Prostate gland (tissue), 2 donors: ENCODE measurements around the gene NOTUM. TPM values are rescaled to one million over a fixed set of nuclear protein-coding genes. Genes with fewer than 3 reads are reported as not detected.

Experiments used
- DNase-seq: peaks from one replicate; pipeline ENCODE4 v3.0.0-alpha.2; 2019; ENCODE audit warnings: low spot score
- H3K27ac ChIP-seq, 2 donors: fragments of 200-600 bp; sonication (generic); 2 replicates each; pipeline ENCODE4 v1.5.1; 2017 to 2019
- H3K27me3 ChIP-seq: fragments of 200-600 bp; sonication (generic); replicated peaks from 2 replicates; pipeline ENCODE4 v1.5.1; 2019; ENCODE audit not compliant: insufficient read depth
- H3K36me3 ChIP-seq, 2 donors: fragments of 200-600 bp; sonication (generic); 1 replicate in 1 of 2; 2 replicates in 1 of 2; pipeline versions ENCODE4 v1.5.1 to v1.8.1; 2017 to 2019
- H3K4me1 ChIP-seq: fragments of 200-600 bp; sonication (generic); replicated peaks from 2 replicates; pipeline ENCODE4 v1.5.1; 2019
- H3K4me3 ChIP-seq, 2 donors: fragments of 200-600 bp; sonication (generic); 2 replicates each; pipeline ENCODE4 v1.5.1; 2017 to 2019
- H3K9me3 ChIP-seq: fragments of 200-600 bp; sonication (generic); 2 replicates; pipeline ENCODE4 v1.5.1; 2017
- CTCF ChIP-seq, 4 experiments: fragments of 200-600 bp in 2 of 4; fragments of 450-650 bp in 2 of 4; sonication (generic) in 2 of 4; IDR thresholded peaks; 1 replicate in 3 of 4; 2 replicates in 1 of 4; pipeline ENCODE4 v1.5.1; 2016 to 2019; ENCODE audit warnings: antibody characterized with exemption in 4 of 4, mild to moderate bottlenecking in 2 of 4, moderate library complexity in 2 of 4
- POLR2A ChIP-seq: fragments of 450-650 bp; IDR thresholded peaks from one replicate; pipeline ENCODE4 v1.6.1; 2016; ENCODE audit warnings: antibody characterized with exemption, mild to moderate bottlenecking
- POLR2AphosphoS5 ChIP-seq: sonication (generic); formaldehyde crosslinking; IDR thresholded peaks from one replicate; pipeline ENCODE4 v1.6.1; 2017; ENCODE audit warnings: antibody characterized with exemption
- WGBS: methylation state at CpG from one replicate; pipeline ENCODE4 v1.1.5; 2018; 5-methylcytosine and 5-hydroxymethylcytosine counted together
- intact Hi-C: fragments of 100-400 bp; cut with DNase I; formaldehyde crosslinking; loops from one replicate; pipeline ENCODE4 v1.14.2; 2022
- total RNA-seq, 2 donors: library from RNA; depleted of rRNA; stranded (reverse); fragments of >200 nt; gene quantifications; one replicate each; pipeline ENCODE4 v1.1.0, GENCODE V29; 2016

Gene NOTUM
- total RNA-seq, 2 donors from 2014 or later = 0.50 to 8.3 TPM

DNA sequence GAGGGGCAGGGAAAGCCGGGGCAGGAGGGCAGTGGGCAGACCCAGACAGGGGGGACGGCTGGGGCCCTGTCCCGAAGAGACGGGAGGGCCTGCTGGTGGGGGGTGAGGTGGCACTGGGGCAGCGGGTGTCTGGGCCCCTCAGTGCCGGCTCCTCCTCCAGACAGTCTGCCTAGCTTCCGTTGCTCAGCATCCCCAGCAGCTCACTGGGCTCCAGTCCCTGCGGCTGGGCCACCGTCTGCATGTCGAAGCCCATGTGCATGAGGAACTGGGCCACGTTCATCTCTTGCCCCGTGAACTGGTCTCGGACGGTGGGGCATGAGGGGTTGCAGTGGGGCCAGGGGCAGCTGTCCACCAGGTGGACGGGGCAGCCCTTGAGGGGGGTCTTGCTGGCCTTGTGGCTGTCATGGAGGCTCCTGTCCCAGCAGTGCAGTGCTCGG is 8.2 kb downstream of the NOTUM start:
- no peaks in the 10 kb centered on the region for H3K36me3 ChIP-seq
- H3K4me3 ChIP-seq = no peak overlapping the region
- TF ChIP-seq CTCF (IDR thresholded peaks at IDR 0.05) = no peak
- TF ChIP-seq POLR2A = no peak
- no peak for TF ChIP-seq POLR2AphosphoS5
- H3K9me3 ChIP-seq = no peaks in the 10 kb centered on the region
- intact Hi-C loops = no loop called here
- 68% methylated on average over 13 of the region's 16 CpGs for WGBS
- no peak for DNase-seq
- H3K27me3 ChIP-seq = peaks cover 2% of the 10 kb centered on the region
- no peak overlapping the region for H3K27ac ChIP-seq
- H3K4me1 ChIP-seq = no peaks in the 10 kb centered on the region

DNA sequence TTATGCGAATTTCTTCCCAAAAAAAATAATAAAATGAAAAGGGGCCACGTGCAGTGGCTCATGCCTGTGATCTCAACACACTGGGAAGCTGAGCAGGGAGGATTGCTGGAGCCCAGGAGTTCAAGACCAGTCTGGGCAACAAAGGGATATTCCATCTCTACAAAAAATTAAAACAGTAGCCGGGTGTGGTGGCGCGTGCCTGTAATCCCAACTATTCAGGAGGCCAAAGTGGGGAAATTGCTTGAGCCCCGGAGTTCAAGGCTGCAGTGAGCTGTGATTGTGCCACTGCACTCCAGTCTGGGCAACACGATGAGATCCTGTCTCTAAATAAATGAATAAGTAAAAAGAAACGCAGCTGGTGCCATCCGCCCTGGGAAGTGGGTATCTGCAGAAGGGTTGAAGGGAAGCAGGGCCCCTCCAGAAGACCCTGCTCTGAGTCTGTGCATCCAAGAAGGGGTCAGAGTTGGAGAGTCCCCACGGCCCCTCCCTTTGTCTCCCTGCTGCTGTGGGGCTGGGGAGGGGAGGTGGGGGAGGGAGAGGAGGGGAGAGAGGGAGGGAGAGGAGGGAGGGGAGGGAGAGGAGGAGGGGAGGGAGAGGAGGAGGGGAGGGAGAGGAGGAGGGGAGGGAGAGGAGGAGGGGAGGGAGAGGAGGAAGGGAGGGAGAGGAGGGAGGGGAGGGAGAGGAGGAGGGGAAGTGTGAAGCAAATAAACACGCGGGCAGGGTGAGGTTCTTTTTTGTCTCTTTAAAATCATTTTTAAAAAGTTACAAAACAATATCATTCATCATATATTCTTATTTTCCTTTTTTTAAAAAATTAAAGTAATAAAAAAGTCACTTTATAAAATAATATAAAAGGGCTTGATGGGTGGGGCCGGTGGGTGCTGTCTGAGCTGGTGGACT is 9.0 kb downstream of the NOTUM start:
- TF ChIP-seq POLR2A (no peak), POLR2AphosphoS5 (no peak), CTCF (IDR thresholded peaks at IDR 0.05) (no peak)
- DNase-seq = no peak
- Histone ChIP-seq H3K27me3 (peaks cover 2% of the 10 kb centered on the region), H3K4me3 (no peak overlapping the region), H3K4me1 (no peaks in the 10 kb centered on the region), H3K27ac (no peak overlapping the region), H3K9me3 (no peaks in the 10 kb centered on the region), H3K36me3 (no peaks in the 10 kb centered on the region)
- intact Hi-C loops = no loop called here
- 49% methylated on average over 13 of the region's 13 CpGs for WGBS

DNA sequence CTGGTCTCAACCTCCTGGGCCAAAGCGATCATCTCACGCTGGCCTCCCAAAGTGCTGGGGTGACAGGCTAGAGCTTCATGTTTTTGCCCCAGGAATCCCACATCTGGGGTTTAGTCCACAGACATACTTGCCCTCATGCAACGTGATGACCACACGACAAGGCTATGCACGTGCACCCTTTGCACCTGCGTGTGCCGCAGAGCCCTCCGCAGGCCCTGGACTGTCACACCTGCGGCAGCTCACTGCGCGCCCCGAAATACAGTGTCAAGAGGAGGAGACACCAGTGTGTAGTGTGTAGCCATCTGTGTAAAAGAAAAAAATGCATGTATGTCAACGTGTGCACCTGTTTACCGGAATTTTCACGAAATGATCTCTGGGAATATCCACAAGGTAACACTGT is 10.5 kb downstream of the NOTUM start:
- DNase-seq = no peak
- no peaks in the 10 kb centered on the region for H3K27me3 ChIP-seq
- no peak overlapping the region for H3K27ac ChIP-seq
- H3K4me1 ChIP-seq = no peaks in the 10 kb centered on the region
- no peaks in the 10 kb centered on the region for H3K9me3 ChIP-seq
- TF ChIP-seq POLR2A (no peak), POLR2AphosphoS5 (no peak), CTCF (IDR thresholded peaks at IDR 0.05) (no peak)
- WGBS = 75% methylated on average over 15 of the region's 15 CpGs
- no peaks in the 10 kb centered on the region for H3K36me3 ChIP-seq
- no peak overlapping the region for H3K4me3 ChIP-seq
- intact Hi-C loops = no loop called here

GRCh38 chr17:81948635-81949378 is 12.2 kb downstream of the NOTUM start:
- Histone ChIP-seq H3K27ac (no peak overlapping the region), H3K4me3 (no peak overlapping the region), H3K27me3 (no peaks in the 10 kb centered on the region), H3K36me3 (no peaks in the 10 kb centered on the region), H3K9me3 (no peaks in the 10 kb centered on the region), H3K4me1 (no peaks in the 10 kb centered on the region)
- WGBS = 83% methylated on average over 16 of the region's 17 CpGs
- DNase-seq = no peak
- no peak for TF ChIP-seq POLR2A
- no peak for TF ChIP-seq POLR2AphosphoS5
- TF ChIP-seq CTCF (IDR thresholded peaks at IDR 0.05) = no peak
- intact Hi-C loops = no loop called here
